Lower leg skin (tissue), 4 donors: Measurements from ENCODE around the gene SMIM28. TPM values are rescaled to one million over a fixed set of nuclear protein-coding genes. Genes with fewer than 3 reads are reported as not detected.
"Not testable (repeated sequence)": the region's sequence is repeated elsewhere in the genome, so short reads cannot be mapped to it uniquely, and the experiment has no call there.

Source experiments
- DNase-seq, 2 donors: peaks; one replicate each; pipeline ENCODE4 v3.0.0-alpha.2; 2019; ENCODE audit warnings: low spot score in 2 of 2
- H3K4me3 ChIP-seq: fragments of 200-600 bp; sonication (generic); 2 replicates; pipeline ENCODE4 v1.5.1; 2017; ENCODE audit warnings: mild to moderate bottlenecking, low read depth; ENCODE audit not compliant: poor library complexity, severe bottlenecking
- POLR2A ChIP-seq, 2 donors: fragments of 450-650 bp; IDR thresholded peaks; one replicate each; pipeline ENCODE4 v1.6.1; 2016 to 2017; ENCODE audit warnings: antibody characterized with exemption in 2 of 2, mild to moderate bottlenecking in 1 of 2, moderate library complexity in 1 of 2
- WGBS, 2 donors: methylation state at CpG; one replicate each; pipeline ENCODE4 v1.1.5; 2018; 5-methylcytosine and 5-hydroxymethylcytosine counted together
- intact Hi-C: fragments of 100-400 bp; cut with DNase I; formaldehyde crosslinking; loops from one replicate; pipeline ENCODE4 v1.15.0; 2023; ENCODE audit warnings: low total_unique reads
- total RNA-seq, 4 donors: library from RNA; depleted of rRNA; stranded (reverse); fragments of >200 nt; gene quantifications; one replicate each; pipeline ENCODE4 v1.1.0, GENCODE V29; 2016
- TF ChIP-seq, protein P1 (sequence below), 3 donors: fragments of 450-650 bp; IDR thresholded peaks; one replicate each; pipeline ENCODE4 v1.5.1; 2016; ENCODE audit warnings: antibody characterized with exemption in 3 of 3, mild to moderate bottlenecking in 3 of 3, moderate library complexity in 2 of 3

Gene SMIM28
- total RNA-seq, 4 donors from 2014 or later = not detected

DNA sequence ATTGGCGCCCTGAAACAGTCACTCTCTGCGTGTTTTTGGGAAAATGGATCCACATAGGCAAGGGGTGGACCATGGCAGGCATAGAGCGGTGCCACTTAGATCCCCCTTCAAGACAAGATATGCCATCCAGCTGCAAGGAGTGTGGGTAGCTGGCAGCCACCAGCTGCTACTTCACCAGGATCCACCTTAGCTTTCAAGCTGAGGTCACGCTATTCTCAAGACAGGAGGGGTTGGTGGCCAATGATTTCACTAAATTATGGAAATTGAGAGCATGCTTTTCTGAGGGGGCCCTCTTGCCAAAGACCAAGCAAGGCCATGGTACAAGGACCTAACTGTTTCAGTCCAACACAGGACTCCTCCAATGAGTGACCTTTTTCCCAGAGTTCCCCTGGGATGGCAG, 42.7 kb downstream of the SMIM28 start:
- no peak for DNase-seq
- intact Hi-C loops = loop anchor here (5.0 kb wide), 1 partner anchor 347 kb away; no protein-coding TSS in a partner anchor
- TF ChIP-seq, protein P1, sequence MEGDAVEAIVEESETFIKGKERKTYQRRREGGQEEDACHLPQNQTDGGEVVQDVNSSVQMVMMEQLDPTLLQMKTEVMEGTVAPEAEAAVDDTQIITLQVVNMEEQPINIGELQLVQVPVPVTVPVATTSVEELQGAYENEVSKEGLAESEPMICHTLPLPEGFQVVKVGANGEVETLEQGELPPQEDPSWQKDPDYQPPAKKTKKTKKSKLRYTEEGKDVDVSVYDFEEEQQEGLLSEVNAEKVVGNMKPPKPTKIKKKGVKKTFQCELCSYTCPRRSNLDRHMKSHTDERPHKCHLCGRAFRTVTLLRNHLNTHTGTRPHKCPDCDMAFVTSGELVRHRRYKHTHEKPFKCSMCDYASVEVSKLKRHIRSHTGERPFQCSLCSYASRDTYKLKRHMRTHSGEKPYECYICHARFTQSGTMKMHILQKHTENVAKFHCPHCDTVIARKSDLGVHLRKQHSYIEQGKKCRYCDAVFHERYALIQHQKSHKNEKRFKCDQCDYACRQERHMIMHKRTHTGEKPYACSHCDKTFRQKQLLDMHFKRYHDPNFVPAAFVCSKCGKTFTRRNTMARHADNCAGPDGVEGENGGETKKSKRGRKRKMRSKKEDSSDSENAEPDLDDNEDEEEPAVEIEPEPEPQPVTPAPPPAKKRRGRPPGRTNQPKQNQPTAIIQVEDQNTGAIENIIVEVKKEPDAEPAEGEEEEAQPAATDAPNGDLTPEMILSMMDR (IDR thresholded peaks at IDR 0.05) = no peak
- TF ChIP-seq POLR2A (IDR thresholded peaks at IDR 0.05) = no peak
- 96% methylated on average over 4 of the region's 4 CpGs for WGBS, 2 donors
- no peak overlapping the region for H3K4me3 ChIP-seq

DNA sequence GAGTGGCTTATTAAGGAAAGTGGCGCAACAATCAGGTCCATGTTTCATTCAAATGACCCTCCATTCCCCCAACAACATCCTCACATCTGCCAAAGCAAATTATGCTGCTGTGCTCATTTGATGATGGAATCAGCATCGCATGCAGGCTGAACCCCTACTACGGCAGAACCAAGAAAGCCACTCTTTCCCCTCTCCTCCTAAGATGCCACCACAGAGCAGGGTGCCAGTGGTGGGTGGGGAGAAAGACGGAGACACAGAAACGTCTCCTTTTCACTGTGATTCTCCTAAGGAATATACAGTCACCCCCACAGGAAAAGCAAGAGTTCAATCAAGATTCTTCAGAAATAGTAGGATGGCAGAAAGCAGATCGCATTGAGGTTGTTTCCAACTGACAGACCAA, 43.4 kb downstream of the SMIM28 start:
- WGBS, 2 donors = 69 to 84% methylated on average over 6 of the region's 6 CpGs
- H3K4me3 ChIP-seq = no peak overlapping the region
- intact Hi-C loops = loop anchor here (5.0 kb wide), 1 partner anchor 346 kb away; no protein-coding TSS in a partner anchor
- DNase-seq = no peak
- TF ChIP-seq, protein P1 (IDR thresholded peaks at IDR 0.05) = no peak
- no peak for TF ChIP-seq POLR2A (IDR thresholded peaks at IDR 0.05)

- no peak for TF ChIP-seq POLR2A (IDR thresholded peaks at IDR 0.05)
- TF ChIP-seq, protein P1 (IDR thresholded peaks at IDR 0.05) = no peak
- intact Hi-C loops = loop anchor here (5.0 kb wide), 1 partner anchor 346 kb away; no protein-coding TSS in a partner anchor
These were observed 43.9 kb downstream of the SMIM28 start for GRCh38 chr6:138421608-138422007.

DNA sequence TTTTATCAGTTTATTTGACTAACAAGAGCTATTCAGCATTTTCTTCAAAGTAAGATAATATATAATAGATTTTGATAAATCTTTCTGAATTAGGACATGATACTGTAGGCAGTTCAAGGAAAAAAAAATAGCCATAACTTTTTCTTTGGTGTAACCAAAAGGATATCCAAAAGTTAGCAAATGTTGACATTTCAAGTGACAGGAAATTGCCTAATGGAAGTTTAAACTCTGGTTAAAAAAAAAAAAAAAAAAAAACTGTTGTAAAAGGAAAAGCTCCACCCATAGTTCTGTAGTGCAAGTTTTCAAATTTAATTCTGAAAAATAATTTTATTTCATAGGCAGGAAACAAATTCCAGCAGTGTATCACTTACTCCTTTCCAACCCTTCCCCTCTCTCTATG, 45.2 kb downstream of the SMIM28 start:
- H3K4me3 ChIP-seq = no peak overlapping the region
- no peak for TF ChIP-seq POLR2A (IDR thresholded peaks at IDR 0.05)
- TF ChIP-seq, protein P1 (IDR thresholded peaks at IDR 0.05) = no peak
- intact Hi-C loops = loop anchor here (5.0 kb wide), 1 partner anchor 344 kb away; no protein-coding TSS in a partner anchor
- DNase-seq = no peak

More at GRCh38 chr6:138421608-138422007, 43.9 kb downstream of the SMIM28 start:
- no peak for DNase-seq
- no peak overlapping the region for H3K4me3 ChIP-seq
- 92 to 95% methylated on average over 10 of the region's 10 CpGs for WGBS, 2 donors

- DNase-seq = no peak
- intact Hi-C loops = loop anchor here (5.0 kb wide), 1 partner anchor 343 kb away; no protein-coding TSS in a partner anchor
- H3K4me3 ChIP-seq = no peak overlapping the region
- 93 to 95% methylated on average over 43 to 46 of the region's 48 CpGs for WGBS, 2 donors
- TF ChIP-seq, protein P1 (IDR thresholded peaks at IDR 0.05) = no peak
- TF ChIP-seq POLR2A (IDR thresholded peaks at IDR 0.05) = no peak
These were observed 46.5 kb downstream of the SMIM28 start for GRCh38 chr6:138424004-138424904.

- intact Hi-C loops, H3K4me3 ChIP-seq, DNase-seq: not testable (repeated sequence)
- 91 to 93% methylated on average over 7 of the region's 7 CpGs for WGBS, 2 donors
These were observed 47.6 kb downstream of the SMIM28 start for GRCh38 chr6:138425256-138425655.
